HepG2 (cell line): Measurements from ENCODE around the gene HYI. TPM values are rescaled to one million over a fixed set of nuclear protein-coding genes. Genes with fewer than 3 reads are reported as not detected.

Source experiments
- ATAC-seq: fragments of 200-7000 bp; cut with Tn5 transposase; 3 replicates; pipeline ENCODE4 v1.9.1; 2020; ENCODE audit warnings: mild to moderate bottlenecking, moderate library complexity
- BruUV-seq: library from RNA; stranded (reverse); fragments of 400-500 nt; replicated peaks from 2 replicates; lab custom pipeline; 2021; lab: Mats Ljungman, UMichigan
- CTCF ChIA-PET: fragments of 300-600 bp; formaldehyde crosslinking; extraction: SDS; loops from one replicate; lab custom pipeline; 2021; ENCODE audit warnings: low total read pairs, inconsistent platforms, low intra/inter-chr PET ratio; lab: Yijun Ruan, JAX
- POLR2A ChIA-PET: fragments of 350-600 bp; sonication (Branson Sonifier 250); formaldehyde crosslinking; loops from one replicate; lab custom pipeline; 2020; ENCODE audit warnings: antibody characterized with exemption, inconsistent platforms; lab: Yijun Ruan, JAX
- DNase-seq: peaks from one replicate; pipeline ENCODE4 v3.0.0-alpha.2; 2015; ENCODE audit warnings: low spot score
- FAIRE-seq: peaks from 3 replicates; lab custom pipeline; 2011; peaks lifted over from hg19 to GRCh38; lab: Jason Lieb, UNC
- H2AFZ ChIP-seq: one replicate; pipeline ENCODE4 v1.6.1; 2011; ENCODE audit warnings: low read length, inconsistent platforms
- H3K27ac ChIP-seq: fragments of 300-600 bp; 3 replicates; pipeline ENCODE4 v1.8.0; 2011; ENCODE audit warnings: mixed run types, mild to moderate bottlenecking, mixed read lengths, low read length, inconsistent platforms; ENCODE audit not compliant: insufficient read depth; ENCODE audit errors: extremely low read length
- H3K27me3 ChIP-seq, 2 experiments: fragments of 200-600 bp in 1 of 2; 2 replicates in 1 of 2; 3 replicates in 1 of 2; pipeline versions ENCODE4 v1.6.0 to v1.8.0; 2011; ENCODE audit warnings: low read length in 2 of 2, mild to moderate bottlenecking in 2 of 2, moderate library complexity in 2 of 2, inconsistent platforms in 1 of 2; ENCODE audit not compliant: insufficient read depth in 2 of 2, control insufficient read depth in 1 of 2
- H3K36me3 ChIP-seq, 2 experiments: fragments of 200-600 bp in 1 of 2; replicated peaks in 1 of 2; 2 replicates in 1 of 2; 3 replicates in 1 of 2; pipeline versions ENCODE4 v1.5.1 to v1.8.0; 2011; ENCODE audit warnings: low read length in 2 of 2, inconsistent platforms in 1 of 2; ENCODE audit not compliant: insufficient read depth in 2 of 2, control insufficient read depth in 1 of 2
- H3K4me1 ChIP-seq: 2 replicates; pipeline ENCODE4 v1.5.1; 2012; ENCODE audit warnings: low read length, inconsistent platforms; ENCODE audit not compliant: insufficient read depth
- H3K4me2 ChIP-seq: 2 replicates; pipeline ENCODE4 v1.6.0; 2011; ENCODE audit warnings: low read depth, low read length, inconsistent platforms
- H3K4me3 ChIP-seq, 3 experiments: fragments of 200-600 bp in 1 of 3; sonication (generic), shearing (Covaris generic) in 1 of 3; replicated peaks in 1 of 3; 2 replicates each; pipeline ENCODE4 v1.5.1; 2011 to 2016; ENCODE audit warnings: low read length in 3 of 3, inconsistent platforms in 2 of 3, low read depth in 2 of 3, mild to moderate bottlenecking in 2 of 3, control low read depth in 1 of 3, mixed read lengths in 1 of 3; ENCODE audit not compliant: insufficient read depth in 1 of 3
- H3K79me2 ChIP-seq: one replicate; pipeline ENCODE4 v1.6.1; 2011; ENCODE audit warnings: low read length, inconsistent platforms; ENCODE audit not compliant: insufficient read depth
- H3K9ac ChIP-seq: 2 replicates; pipeline ENCODE4 v1.6.0; 2011; ENCODE audit warnings: mild to moderate bottlenecking, low read depth, low read length, inconsistent platforms; ENCODE audit not compliant: insufficient read depth
- H3K9me3 ChIP-seq: 2 replicates; pipeline ENCODE4 v1.5.1; 2012; ENCODE audit warnings: mild to moderate bottlenecking, low read length
- H4K20me1 ChIP-seq: 2 replicates; pipeline ENCODE4 v1.6.0; 2011; ENCODE audit warnings: inconsistent platforms, mild to moderate bottlenecking, low read length, moderate library complexity; ENCODE audit not compliant: insufficient read depth
- PRPF4 ChIP-seq: fragments of 200-400 bp; formaldehyde crosslinking; IDR thresholded peaks from 2 replicates; pipeline ENCODE4 v1.6.1; 2016; ENCODE audit warnings: low read length, low read depth; ENCODE audit not compliant: poor library complexity, severe bottlenecking
- SP4 ChIP-seq: sonication (generic); formaldehyde crosslinking; IDR thresholded peaks from 2 replicates; pipeline ENCODE4 v1.8.1; 2023; ENCODE audit warnings: mild to moderate bottlenecking, missing genetic modification reagents
- ZNF101 ChIP-seq: sonication (generic); formaldehyde crosslinking; IDR thresholded peaks from 2 replicates; pipeline ENCODE4 v1.4.0; 2020; ENCODE audit warnings: mild to moderate bottlenecking, low read depth, missing genetic modification reagents, borderline replicate concordance
- ZNF253 ChIP-seq: sonication (generic); formaldehyde crosslinking; IDR thresholded peaks from 2 replicates; pipeline ENCODE4 v1.8.0; 2022; ENCODE audit warnings: mild to moderate bottlenecking, missing genetic modification reagents, borderline replicate concordance
- ZNF629 ChIP-seq: sonication (generic); formaldehyde crosslinking; conservative IDR thresholded peaks from 2 replicates; pipeline ENCODE4 v1.5.0; 2020; ENCODE audit warnings: missing genetic modification reagents
- WGBS: methylation state at CpG from one replicate; pipeline ENCODE4 v1.1.6; 2017; ENCODE audit warnings: low lambda C conversion rate; 5-methylcytosine and 5-hydroxymethylcytosine counted together
- in situ Hi-C: cut with HindIII; loops from 2 replicates; pipeline ENCODE4 v1.10.0; 2017; ENCODE audit warnings: low pct_unique_long_range_greater_than_20kb; ENCODE audit not compliant: extremely low pct_ligation_motif_present
- intact Hi-C: fragments of 100-400 bp; cut with micrococcal nuclease; formaldehyde crosslinking; loops from one replicate; pipeline ENCODE4 v1.10.0; 2022; ENCODE audit not compliant: unreplicated experiment
- polyA plus RNA-seq, 8 experiments: library from polyadenylated mRNA; depleted of rRNA in 3 of 8; stranded (reverse) in 7 of 8; unstranded in 1 of 8; fragments of >200 nt; fragmentation: Illumina TruSeq in 4 of 8; extraction: Trizol in 4 of 8; gene quantifications; 2 replicates each; pipeline versions ENCODE4 v1.2.1 to v1.2.3, GENCODE V29; 2011 to 2016; ENCODE audit warnings: low read depth in 4 of 8, missing spikeins in 1 of 8, mixed read lengths in 1 of 8; ENCODE audit not compliant: insufficient read depth in 1 of 8
- total RNA-seq, 5 experiments: library from RNA; depleted of rRNA; stranded (reverse); fragments of >200 nt; fragmentation: Illumina TruSeq; extraction: Trizol; gene quantifications; 2 replicates each; pipeline ENCODE4 v1.2.3, GENCODE V29; 2016; ENCODE audit warnings: low read depth in 1 of 5
- TF ChIP-seq, protein P1 (sequence below): sonication (generic); formaldehyde crosslinking; IDR thresholded peaks from 2 replicates; pipeline ENCODE4 v1.4.0; 2020; ENCODE audit warnings: missing genetic modification reagents

HYI gene
- total and polyA plus RNA-seq, 2 of the 13 experiments (the other 11 are each of a cell fraction or from before 2014, with no cell fraction given) = not detected

DNA sequence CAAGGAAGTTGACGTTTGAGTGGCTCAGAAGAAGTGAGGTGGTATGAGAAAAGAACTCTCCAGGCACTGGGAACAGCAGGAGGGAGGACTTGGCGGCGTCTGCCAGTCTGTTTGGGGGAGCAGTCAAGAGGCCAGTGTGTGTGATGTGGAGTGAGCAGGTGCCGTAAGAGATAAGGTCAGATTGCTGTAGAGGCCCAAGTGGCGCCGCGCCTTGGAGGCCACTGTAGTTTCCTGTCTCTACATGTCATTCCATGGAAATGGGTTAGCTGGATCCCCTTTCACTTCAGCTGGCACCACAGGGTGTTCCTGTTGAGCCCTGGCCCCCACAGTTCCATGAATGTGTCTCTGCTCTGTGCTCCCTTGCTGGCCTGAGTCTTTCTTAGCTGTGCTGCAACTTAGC, 41.5 kb upstream of the HYI start:
- in situ Hi-C loops = no loop called here
- peaks cover 8% of the 10 kb centered on the region; the same call in 1 of the 2 replicates for H3K9me3 ChIP-seq
- intact Hi-C loops = no loop called here
- peaks cover 20% of the 10 kb centered on the region for H3K4me1 ChIP-seq
- no peak for DNase-seq
- no peak overlapping the region for H3K4me3 ChIP-seq
- 59% methylated on average over 6 of the region's 7 CpGs for WGBS
- H3K36me3 ChIP-seq = no peaks in the 10 kb centered on the region
- no peak for ATAC-seq
- no peak for FAIRE-seq
- CTCF ChIA-PET = no interaction called here
- H3K27me3 ChIP-seq = no peaks in the 10 kb centered on the region
- no TSS peak for BruUV-seq
- TF ChIP-seq, protein P1, sequence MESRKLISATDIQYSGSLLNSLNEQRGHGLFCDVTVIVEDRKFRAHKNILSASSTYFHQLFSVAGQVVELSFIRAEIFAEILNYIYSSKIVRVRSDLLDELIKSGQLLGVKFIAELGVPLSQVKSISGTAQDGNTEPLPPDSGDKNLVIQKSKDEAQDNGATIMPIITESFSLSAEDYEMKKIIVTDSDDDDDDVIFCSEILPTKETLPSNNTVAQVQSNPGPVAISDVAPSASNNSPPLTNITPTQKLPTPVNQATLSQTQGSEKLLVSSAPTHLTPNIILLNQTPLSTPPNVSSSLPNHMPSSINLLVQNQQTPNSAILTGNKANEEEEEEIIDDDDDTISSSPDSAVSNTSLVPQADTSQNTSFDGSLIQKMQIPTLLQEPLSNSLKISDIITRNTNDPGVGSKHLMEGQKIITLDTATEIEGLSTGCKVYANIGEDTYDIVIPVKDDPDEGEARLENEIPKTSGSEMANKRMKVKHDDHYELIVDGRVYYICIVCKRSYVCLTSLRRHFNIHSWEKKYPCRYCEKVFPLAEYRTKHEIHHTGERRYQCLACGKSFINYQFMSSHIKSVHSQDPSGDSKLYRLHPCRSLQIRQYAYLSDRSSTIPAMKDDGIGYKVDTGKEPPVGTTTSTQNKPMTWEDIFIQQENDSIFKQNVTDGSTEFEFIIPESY (CRISPR knock-in tag) = 0 out of 2 replicates have a peak, but pooled peaks have one; percentile 11
- TF ChIP-seq PRPF4 (no peak), SP4 (CRISPR knock-in tag) (no peak), ZNF629 (CRISPR knock-in tag) (peak; percentile 76), ZNF253 (CRISPR knock-in tag) (no peak), ZNF101 (no peak)
- POLR2A ChIA-PET = no interaction called here
- H3K79me2 ChIP-seq = no peaks in the 10 kb centered on the region
- no peak overlapping the region for H3K9ac ChIP-seq
- H4K20me1 ChIP-seq = no peaks in the 10 kb centered on the region
- no peak overlapping the region for H3K4me2 ChIP-seq
- H2AFZ ChIP-seq = no peak overlapping the region
- no peak overlapping the region for H3K27ac ChIP-seq
